Astrocyte of the hippocampus (primary cell): Measurements from ENCODE around the gene NAPG.
"Not testable (repeated sequence)": the region's sequence is repeated elsewhere in the genome, so short reads cannot be mapped to it uniquely, and the experiment has no call there.

Experiments
- DNase-seq: peaks from one replicate; pipeline ENCODE4 v3.0.0; 2011; ENCODE audit warnings: low read depth, low spot score

The NAPG gene

DNA sequence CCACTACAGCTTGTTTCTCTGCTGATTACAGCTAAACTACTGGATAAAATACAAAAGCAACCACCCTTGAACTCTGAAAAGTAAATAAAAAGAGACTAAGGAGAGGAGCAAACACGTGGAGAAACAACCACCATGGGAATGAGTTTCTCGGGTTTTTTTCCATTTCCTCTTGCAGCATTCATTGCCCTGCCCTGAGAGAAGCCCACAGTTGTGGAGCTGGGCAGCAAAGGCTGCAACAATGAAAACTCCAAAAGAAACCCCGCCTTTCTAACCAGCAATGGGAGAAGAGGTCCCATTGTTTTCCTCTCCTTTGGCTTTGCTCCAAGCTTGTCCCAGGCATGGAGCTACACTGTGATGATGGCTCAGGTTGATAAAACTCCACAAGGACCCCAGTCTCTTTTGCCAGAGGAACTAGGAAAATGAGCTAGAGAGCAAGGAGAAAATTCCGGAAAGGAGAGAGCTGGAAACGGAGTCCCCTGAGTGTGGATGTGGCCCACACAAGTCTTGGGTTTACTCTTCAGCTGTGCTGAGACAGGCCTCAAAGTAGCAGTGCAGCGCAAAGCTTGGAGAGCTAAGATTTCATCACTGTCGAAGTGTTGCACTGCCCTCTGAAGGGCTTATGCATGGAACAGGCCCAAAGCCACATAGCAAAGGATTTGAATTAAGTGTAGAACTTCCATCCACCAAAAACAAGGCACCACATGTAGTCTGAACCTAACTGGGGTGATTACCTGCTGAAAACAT is 20.9 kb downstream of the NAPG start:
- DNase-seq, result no peak

DNA sequence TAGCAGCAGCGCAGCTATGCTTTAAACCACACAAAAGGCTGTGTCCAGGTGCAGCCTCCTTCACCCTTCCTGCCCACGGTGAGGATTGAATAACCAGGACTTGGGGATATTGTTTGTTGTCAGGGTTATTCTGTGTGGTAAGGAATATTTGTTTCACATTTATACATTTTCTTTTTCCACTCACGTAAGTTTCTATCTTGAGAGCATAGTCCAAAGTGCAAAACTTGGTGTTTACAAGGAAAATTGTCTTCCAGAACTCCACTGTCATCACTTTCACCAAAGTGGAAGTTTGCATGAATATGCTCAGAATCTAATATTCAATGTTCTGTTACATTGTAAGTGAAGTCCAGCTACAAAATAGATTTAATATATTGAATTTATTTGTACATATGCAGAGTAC is 26.4 kb downstream of the NAPG start:
- DNase-seq, result no peak

DNA sequence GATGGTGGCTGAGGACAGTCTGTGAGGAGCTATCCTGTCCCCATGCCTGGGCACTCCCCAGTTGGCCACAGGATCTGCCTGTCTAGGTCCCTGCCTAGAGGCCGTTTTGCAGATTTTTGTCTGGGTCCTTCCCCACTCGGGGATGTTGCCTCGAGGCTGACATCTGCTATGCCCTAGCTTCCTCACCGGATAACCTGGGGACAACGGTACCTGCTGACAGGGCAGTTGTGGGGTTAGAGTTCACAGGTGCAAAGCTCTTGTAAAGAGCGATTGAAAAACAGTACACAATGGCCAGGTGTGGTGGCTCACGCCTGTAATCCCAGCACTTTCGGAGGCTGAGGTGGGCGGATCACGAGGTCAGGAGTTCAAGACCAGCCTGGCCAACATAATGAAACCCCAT is 30.4 kb downstream of the NAPG start:
- not testable (repeated sequence) for DNase-seq

DNA sequence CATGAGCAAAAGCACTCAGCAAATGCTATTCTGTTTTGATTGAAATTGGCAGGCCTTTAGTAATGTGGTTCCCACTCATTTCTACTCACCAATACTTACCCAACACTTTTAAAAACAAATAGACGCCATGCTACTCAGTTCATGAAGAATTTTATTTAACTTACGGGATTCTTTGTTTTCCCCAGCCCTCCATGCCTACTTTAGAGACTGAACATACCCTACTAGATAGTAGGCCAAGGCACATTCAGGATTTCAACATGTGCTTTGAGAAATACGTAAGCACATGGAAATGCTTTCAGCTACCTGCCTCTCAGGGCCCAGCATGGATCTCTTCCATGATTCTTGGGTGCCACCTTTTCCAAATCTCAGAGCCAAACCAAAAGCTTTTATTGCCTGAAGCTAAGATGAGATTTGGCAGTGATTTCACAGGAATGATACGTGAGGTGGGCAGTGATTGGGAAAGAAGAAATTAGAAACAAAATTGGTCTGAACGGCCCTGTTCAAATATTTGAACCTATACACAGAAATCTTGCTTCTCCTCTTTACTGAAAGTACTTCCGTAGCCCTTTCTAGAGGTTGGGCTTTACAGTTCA is 31.4 kb downstream of the NAPG start:
- no peak for DNase-seq

DNA sequence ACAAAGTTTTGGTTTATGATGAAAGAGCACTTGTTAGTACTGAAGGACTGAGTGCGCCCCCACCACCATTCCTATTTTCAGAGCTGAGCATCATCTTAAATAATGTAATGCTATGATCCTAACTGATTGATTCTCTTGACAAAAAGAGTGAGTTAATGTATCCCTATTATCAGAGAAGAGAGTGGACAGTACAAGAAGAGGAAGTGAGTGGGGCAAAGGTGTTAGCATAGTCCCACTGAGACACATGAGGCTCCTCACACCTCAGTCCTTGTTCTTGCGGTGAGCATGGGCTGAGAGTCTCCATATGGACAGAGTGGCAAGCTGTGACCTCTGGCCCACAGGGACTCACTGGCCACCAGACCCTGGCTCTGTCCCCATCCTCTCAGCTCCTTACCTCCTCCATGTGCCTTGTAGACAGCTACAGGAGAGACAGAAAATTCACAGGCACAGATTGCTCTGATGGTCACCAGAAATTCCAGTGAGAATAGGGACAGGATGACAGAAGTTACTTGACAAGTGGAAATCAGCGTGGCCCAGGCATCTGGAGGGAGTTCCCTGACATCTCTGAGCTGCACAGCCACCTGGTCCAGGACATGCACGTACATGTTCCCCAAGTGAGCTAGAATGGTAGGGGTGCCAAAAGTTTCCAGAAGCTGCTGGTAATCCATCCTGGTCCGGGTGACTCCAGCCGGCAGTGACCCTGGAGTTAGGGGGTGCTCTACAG is 32.6 kb downstream of the NAPG start:
- no peak for DNase-seq

DNA sequence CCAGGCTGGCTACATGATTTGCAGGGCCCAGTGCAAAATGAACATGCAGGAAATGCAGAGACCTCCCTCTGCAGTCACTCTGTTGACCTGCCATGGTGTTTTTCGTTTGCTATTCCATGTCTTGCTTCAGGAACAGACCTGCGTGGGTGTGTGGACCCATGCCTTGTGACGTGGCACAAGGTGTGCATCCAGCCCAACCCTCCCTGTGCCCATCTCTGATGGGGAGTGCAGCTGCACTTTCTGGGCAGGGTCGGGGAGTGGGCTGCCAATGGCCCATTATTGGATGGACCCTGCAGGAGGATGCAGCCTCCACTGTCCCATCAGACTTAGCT is 33.1 kb downstream of the NAPG start:
- no peak for DNase-seq

DNA sequence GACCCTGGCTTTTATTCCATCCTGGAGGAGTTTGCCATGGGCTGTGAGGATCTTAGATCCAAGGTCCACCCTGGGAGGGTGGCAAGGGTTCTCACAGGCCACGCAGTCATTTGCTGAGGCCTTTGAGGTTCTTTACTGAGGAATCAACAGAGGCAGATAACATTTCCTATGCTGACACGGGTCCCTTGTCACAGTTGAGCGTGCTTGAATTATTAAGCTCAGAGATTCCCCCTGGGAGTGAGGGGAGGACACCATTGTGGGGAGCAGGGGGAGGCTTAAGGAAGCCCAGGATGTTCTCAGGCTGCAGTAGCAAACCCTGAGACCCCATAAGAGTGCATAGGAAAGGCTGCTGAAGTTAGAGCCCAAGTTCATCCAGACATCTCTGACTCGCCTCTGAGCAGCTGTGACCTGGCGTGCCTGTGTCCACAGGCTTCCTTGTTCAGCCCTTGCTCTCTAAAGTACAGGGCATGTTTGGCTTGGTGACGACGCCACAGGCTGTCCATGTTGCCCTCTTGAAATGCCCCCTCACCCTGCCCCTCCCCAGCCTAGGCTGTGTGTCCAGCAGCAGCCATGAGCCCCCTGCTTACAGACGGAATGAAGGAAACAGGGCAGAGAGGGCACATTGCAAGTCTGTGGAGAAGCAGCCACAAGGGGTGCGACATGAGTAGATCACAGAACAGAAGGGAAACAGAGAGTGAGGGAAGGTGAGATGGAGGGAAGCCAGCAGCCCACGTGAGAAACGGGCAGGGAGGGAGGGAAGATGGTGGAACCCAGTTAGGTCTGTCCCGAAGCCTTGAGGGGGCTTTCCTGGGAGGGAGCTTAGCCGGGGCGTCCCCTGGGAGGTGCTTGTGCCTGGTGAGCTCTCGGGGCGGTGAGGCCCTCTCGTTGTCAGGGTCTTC is 34.0 kb downstream of the NAPG start:
- DNase-seq, result no peak

DNA sequence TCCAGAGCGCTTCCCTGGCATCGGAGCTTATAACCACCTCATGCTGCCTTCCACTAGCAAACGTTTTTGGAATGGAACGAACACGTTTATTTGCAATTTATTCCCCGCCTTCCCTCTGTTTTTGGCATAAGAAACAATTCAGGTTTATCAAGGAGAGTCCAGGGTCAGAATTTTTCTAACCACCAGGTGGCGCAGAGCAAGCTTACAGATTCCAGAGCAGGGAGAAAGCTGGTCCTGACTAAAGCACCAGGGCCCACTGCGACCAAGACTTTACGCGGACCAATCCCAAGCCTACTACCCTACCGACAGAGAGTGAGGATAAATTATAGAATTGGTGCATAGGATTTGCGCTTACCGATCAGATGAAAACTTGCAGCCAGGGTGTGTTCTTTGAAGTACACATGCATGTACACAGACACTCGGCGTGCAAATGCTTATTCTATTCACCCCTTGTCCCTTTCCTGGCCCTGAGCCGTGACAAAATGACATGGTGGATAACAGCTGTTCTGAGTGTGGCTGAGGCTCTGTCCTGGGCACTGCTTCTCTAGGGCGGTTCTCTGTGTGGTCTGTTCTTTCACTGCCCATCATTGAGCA is 34.7 kb downstream of the NAPG start:
- peak; percentile 84 for DNase-seq

DNA sequence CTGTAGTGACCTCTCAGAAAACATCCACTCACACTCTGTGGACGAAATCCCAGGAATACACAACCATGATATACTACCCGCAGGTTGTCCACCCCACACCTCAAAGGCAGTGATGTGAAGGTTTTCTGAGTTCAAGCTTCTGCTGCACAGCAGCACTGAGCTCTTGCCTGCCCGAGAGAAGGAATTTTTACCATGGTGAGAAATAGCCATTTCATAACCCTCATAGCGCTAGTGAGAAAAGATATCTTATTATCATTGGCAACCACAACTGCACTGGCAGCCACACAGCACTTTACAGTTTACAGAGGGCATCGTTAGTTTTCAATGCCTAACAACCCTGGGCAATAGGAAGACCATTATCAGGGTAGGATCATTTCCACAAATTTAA is 36.9 kb downstream of the NAPG start:
- DNase-seq, result peak; percentile 31

DNA sequence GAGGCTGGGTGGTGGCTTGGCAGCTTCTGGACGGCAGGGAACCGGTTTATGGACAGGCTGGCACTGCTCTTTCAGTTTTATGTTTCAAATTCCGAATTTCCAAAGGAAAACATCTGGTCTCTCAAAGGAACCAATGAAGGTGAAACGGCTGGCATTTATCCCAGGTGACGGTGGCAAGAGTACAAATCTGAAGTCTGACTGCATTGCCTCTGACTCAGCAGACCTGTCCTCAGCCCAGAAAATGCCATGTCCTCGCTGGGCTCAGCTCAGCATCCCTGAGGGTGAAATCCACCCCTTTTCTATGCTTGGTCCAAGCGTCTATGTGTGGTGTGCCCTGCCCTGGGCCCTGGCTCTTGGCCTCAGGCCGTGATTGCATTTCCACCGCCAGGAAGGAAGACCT is 38.1 kb downstream of the NAPG start:
- DNase-seq, result peak; percentile 91

DNA sequence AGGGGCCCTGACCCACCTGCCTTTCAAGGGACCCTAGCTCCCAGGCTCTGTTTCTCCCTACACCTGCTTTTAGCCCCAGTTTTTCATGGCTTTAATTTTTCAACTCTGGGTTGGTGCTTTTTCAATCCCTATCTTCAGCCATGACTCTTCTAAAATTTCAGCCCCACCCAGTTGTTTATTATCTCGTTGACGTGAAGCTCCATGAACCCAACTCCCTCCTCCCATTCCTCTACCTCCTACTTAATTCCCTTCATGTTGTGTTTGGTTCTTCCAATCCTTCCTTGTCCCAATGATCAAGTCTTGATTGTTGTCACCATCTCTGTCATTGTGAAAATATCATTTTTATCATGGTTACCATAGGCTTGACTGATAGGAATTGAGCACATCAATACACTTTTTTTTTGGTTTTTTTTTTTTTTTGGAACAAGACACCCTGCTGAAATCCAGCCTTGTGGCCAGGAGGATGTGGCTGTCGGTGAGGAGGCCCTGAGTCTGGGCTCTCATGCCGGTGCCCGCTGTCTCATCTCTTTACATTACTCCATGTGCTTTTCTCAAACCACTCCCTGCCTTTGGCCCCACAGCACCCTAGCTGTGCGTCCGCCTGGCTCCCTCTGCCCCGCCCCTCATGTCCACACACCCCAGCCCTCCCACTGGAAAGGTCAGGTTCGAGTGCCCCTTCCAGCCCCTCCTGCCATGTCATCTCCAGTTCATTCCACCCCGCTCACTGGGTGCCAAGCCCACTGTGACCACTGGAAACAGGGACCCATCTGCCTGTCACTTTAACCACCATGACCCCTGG is 39.3 kb downstream of the NAPG start:
- DNase-seq, result no peak

DNA sequence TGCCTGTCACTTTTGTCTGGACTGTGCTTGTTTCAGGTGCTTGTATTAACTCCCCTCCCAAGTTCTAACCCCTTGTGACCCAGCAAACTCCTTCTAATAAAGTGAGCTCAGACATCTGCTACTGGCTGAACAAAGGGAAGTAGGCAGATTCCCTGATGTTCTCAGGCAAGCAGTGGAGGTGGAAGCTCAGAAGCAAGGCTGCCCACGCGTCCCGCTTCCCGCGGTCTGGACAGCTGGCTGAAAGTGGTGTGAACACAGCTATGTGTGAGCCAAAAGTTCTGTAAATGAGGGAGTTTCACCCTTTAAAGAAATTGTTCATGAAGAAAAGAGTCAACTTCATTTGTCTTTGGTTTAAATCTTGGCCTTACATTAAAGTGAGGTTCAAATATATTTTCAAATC is 40.0 kb downstream of the NAPG start:
- DNase-seq, result no peak

DNA sequence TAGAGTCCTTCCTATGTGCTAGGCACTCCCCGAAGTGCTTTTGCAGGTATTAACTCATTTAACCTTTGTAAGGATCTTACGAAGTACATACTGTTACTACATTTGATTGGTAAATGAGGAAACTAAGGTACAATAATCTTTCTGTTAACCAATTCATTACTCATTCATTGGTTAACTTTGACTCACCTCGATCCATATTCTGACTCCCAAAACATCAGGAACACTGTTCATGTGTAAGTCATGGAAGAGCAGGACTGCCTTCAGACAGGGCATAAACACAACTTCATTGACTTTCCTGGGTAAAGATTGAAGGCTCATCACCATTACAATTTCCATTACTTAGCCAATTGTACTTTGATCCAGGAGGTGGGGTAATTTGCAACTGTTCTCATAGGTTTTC is 40.6 kb downstream of the NAPG start:
- no peak for DNase-seq

DNA sequence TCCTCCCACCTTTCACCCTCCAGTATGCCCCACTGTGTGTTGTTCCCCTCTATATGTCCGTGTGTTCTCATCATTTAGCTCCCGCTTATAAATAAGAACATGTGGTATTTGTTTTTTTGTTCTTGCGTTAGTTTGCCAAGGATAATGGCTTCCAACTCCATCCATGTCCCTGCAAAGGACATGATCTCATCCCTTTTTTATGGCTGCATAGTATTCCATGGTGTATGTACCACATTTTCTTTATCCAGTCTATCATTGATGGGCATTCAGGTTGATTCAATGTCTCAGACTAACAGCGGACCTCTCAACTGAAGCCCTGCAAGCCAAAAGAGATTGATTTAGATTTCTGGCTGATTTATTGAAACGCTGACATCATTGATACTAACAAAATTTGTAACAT is 44.1 kb downstream of the NAPG start:
- DNase-seq, result not testable (repeated sequence)

DNA sequence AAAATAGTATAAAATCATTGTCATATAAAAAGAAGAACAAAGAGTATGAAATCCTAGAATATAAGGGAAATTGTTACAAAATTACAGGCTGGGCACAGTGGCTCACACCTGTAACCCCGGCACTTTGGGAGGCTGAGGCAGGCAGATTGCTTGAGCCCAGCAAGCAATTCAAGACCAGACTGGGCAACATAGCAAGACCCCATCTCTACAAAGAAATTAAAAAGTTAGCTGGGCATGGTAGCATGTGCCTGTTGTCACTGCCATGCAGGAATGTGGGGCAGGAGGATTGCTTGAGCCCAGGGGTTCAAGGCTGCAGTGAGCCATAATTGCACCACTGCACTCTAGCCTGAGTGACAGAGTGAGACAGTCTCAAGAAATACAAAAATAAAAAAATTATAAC is 44.8 kb downstream of the NAPG start:
- no peak for DNase-seq

DNA sequence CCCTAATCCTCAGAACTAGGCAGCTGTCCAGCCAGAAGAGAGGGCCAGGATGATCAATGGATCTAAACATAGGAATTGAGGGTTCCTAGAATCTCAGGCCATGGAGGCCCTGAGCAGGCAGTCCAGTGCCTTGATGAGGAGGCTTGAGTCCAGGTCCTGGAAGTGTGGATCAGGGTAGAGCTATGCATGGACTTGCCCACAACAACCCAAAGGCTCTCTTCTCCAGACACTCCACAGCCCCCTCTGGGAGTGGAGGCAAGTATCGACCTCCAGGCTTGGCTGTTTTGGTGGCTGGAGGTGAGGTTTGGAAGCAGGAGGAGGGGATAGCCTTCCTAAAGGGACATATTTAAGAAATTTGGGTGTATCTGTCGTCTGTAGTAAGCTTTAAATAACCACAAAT is 45.7 kb downstream of the NAPG start:
- DNase-seq, result no peak

DNA sequence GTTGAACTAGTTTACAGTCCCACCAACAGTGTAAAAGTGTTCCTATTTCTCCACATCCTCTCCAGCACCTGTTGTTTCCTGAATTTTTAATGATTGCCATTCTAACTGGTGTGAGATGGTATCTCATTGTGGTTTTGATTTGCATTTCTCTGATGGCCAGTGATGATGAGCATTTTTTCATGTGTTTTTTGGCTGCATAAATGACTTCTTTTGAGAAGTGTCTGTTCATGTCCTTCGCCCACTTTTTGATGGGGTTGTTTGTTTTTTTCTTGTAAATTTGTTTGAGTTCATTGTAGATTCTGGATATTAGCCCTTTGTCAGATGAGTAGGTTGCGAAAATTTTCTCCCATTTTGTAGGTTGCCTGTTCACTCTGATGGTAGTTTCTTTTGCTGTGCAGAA is 47.4 kb downstream of the NAPG start:
- DNase-seq, result not testable (repeated sequence)

DNA sequence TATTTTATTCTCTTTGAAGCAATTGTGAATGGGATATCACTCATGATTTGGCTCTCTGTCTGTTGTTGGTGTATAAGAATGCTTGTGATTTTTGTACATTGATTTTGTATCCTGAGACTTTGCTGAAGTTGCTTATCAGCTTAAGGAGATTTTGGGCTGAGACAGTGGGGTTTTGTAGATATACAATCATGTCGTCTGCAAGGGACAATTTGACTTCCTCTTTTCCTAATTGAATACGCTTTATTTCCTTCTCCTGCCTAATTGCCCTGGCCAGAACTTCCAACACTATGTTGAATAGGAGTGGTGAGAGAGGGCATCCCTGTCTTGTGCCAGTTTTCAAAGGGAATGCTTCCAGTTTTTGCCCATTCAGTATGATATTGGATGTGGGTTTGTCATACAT is 48.6 kb downstream of the NAPG start:
- DNase-seq, result not testable (repeated sequence)

DNA sequence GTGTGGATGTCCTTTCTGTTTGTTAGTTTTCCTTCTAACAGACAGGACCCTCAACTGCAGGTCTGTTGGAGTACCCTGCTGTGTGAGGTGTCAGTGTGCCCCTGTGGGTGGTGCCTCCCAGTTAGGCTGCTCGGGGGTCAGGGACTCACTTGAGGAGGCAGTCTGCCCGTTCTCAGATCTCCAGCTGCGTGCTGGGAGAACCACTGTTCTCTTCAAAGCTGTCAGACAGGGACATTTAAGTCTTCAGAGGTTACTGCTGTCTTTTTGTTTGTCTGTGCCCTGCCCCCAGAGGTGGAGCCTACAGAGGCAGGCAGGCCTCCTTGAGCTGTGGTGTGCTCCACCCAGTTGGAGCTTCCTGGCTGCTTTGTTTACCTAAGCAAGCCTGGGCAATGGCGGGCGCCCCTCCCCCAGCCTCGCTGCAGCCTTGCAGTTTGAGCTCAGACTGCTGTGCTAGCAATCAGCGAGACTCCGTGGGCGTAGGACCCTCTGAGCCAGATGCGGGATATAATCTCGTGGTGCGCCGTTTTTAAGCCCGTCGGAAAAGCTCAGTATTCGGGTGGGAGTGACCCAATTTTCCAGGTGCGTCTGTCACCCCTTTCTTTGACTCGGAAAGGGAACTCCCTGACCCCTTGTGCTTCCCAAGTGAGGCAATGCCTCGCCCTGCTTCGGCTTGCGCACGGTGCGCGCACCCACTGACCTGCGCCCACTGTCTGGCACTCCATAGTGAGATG is 52.2 kb downstream of the NAPG start:
- DNase-seq, result not testable (repeated sequence)

DNA sequence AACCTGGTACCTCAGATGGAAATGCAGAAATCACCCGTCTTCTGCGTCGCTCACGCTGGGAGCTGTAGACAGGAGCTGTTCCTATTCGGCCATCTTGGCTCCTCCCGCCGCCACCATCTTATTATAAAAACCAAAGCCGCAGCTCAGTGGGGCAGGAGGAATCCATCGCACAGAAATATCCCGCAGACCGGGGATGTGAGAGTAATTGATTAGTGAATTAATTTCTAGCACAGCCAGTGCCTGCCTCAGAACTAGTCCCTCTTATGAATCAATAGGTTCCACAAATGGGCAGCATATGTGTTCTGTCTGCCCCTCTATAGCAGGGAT is 52.7 kb downstream of the NAPG start:
- not testable (repeated sequence) for DNase-seq
